Middle frontal gyrus (tissue), 1 donor: ENCODE measurements around the gene NR1H2.

Experiments used
- DNase-seq: peaks from one replicate; pipeline ENCODE4 v3.0.0-alpha.2; 2015; ENCODE audit warnings: low spot score; ENCODE audit errors: extremely low spot score

Gene NR1H2

DNA sequence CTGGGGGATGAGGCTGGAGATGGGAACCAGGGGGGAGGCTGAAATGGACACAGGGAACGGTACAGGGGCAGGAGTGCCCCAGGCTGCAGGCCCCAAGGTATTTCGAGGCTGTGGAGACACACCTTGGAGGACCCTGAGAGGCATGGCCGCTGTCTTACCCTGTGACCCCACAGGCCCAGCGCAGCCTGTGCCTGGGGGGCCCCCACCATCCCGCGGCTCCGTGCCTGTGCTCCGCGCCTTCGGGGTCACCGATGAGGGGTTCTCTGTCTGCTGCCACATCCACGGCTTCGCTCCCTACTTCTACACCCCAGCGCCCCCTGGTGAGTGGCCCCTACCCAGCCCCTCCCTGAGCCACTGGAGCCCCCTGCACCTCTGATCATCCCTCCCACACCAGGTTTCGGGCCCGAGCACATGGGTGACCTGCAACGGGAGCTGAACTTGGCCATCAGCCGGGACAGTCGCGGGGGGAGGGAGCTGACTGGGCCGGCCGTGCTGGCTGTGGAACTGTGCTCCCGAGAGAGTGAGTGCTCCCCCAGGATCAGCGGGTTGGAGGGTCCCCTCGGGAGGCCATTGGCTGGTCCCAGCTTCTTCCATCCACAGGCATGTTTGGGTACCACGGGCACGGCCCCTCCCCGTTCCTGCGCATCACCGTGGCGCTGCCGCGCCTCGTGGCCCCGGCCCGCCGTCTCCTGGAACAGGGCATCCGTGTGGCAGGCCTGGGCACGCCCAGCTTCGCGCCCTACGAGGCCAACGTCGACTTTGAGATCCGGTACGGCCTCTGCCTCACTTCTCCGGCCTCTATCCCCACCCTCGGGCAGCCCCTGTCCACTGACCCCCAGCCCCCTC is 25.6 kb downstream of the NR1H2 start:
- no peak for DNase-seq

DNA sequence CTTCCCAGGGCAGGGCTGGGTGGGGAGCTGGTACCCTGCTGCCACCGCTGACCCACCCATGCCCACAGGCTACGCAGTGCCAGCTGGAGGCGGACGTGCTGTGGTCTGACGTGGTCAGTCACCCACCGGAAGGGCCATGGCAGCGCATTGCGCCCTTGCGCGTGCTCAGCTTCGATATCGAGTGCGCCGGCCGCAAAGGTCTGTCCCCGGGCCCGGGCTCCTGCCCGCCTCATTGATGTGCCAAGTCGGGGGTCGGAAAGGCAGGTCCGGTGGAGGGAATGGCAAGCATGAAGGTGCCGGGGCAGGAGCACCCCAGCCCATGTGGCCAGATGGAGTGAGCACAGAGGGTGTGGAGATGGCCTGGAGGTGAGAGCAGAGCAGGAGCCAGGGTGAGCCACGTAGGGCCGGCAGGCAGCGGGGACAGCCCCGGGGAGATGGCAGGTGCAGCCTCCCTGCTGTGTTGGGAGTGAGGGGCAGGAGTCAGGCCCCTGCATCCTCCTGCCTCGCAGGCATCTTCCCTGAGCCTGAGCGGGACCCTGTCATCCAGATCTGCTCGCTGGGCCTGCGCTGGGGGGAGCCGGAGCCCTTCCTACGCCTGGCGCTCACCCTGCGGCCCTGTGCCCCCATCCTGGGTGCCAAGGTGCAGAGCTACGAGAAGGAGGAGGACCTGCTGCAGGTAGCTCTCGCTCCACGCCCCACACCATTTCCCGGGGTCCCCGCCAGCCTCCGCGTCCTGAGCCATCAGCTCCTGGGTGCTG is 26.5 kb downstream of the NR1H2 start:
- no peak for DNase-seq

DNA sequence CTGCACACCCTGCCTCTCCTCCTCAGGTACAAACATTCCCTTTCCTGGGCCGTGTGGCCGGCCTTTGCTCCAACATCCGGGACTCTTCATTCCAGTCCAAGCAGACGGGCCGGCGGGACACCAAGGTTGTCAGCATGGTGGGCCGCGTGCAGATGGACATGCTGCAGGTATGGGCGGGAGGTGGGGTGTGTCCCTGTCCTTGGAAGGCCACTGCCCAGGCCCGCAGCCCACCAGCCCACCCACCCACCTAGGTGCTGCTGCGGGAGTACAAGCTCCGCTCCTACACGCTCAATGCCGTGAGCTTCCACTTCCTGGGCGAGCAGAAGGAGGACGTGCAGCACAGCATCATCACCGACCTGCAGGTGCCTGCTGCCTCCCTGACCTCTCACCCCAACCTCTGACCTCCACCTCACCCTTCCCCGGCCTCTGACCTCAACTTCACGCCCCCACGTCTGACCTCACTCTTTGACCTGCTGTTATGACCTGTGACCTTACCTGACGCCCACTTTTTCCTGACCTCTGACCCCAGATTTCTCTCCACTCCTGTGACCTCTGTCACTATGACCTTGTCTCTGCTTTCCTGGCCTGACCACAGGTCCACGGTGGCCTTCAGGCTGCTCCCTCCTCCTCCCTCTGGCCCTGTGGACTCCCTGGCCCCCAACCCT is 30.0 kb downstream of the NR1H2 start:
- DNase-seq, result no peak

- no peak for DNase-seq
These were observed 30.6 kb downstream of the NR1H2 start for GRCh38 chr19:50406829-50407228.

DNA sequence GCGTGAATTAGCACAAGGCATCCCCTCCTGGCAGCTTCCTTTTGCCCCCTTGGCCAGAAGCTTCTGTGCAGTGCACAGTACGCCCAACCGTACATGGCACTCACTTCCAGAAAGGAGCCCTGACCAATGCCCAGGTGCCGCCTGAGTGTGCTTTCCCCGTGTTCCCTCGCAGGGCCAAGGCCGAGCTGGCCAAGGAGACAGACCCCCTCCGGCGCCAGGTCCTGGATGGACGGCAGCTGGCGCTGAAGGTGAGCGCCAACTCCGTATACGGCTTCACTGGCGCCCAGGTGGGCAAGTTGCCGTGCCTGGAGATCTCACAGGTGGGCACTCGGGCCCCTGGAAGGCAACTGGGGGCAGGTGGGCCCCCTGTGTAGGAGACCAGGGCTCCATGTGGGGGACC is 33.1 kb downstream of the NR1H2 start:
- DNase-seq, result no peak

DNA sequence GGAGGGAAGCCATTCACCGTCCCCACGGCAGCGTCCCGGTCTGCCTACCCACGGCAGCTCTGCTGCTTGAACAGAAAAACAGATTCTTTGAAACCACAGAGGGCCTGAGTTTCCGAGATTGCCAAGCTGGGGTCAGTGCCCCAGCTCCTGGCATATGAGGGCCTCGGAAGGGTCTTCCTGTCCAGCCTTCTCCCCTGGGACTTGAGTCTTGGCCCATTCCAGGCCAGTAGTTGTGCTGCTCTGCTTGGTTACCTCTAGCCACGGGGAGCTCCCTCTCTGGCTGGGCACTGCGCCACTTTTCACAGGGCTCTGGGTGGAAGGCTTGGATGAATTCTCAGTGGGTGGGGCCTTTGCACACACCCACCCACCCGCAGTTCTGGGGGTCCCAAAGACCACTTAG is 33.9 kb downstream of the NR1H2 start:
- no peak for DNase-seq

- no peak for DNase-seq
These were observed 36.2 kb downstream of the NR1H2 start for GRCh38 chr19:50412419-50412818.

DNA sequence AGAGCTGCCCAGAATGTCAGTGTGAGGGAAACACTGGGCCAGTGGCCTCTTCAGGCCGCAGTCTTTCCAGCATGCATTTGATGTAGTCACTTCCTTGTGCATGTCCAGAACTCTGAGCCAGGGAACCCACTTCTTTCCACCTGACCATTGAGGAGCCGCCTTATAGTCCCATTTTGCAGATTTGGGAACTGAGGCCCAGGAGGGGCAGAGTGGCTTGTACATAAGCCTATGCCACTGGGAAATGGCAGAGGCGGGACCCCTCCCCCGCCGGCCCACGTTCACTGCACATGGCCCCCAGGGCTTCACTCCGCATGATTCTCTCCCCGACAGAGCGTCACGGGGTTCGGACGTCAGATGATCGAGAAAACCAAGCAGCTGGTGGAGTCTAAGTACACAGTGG is 36.8 kb downstream of the NR1H2 start:
- DNase-seq, result no peak

DNA sequence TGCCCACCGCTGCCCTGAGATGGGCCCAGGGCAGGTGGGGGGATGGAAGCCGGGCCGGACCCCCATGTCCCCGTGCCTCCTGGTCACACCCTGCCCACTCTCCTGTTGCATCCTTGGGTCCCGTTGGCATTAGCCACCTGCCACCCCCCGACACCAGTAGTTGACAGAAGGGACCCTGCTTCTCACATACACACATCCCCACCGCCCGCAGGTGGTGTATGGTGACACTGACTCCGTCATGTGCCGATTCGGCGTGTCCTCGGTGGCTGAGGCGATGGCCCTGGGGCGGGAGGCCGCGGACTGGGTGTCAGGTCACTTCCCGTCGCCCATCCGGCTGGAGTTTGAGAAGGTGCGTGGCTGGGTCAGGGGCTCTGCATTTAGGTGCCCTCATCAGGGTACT is 37.3 kb downstream of the NR1H2 start:
- no peak for DNase-seq

GRCh38 chr19:50414864-50415660 is 38.8 kb downstream of the NR1H2 start:
- DNase-seq, result peak; percentile 5

- DNase-seq, result no peak
These were observed 39.4 kb downstream of the NR1H2 start for GRCh38 chr19:50415661-50416033.

GRCh38 chr19:50416034-50416977 is 40.0 kb downstream of the NR1H2 start:
- DNase-seq, result no peak

- DNase-seq, result no peak
These were observed 41.1 kb downstream of the NR1H2 start for GRCh38 chr19:50417111-50418081.

DNA sequence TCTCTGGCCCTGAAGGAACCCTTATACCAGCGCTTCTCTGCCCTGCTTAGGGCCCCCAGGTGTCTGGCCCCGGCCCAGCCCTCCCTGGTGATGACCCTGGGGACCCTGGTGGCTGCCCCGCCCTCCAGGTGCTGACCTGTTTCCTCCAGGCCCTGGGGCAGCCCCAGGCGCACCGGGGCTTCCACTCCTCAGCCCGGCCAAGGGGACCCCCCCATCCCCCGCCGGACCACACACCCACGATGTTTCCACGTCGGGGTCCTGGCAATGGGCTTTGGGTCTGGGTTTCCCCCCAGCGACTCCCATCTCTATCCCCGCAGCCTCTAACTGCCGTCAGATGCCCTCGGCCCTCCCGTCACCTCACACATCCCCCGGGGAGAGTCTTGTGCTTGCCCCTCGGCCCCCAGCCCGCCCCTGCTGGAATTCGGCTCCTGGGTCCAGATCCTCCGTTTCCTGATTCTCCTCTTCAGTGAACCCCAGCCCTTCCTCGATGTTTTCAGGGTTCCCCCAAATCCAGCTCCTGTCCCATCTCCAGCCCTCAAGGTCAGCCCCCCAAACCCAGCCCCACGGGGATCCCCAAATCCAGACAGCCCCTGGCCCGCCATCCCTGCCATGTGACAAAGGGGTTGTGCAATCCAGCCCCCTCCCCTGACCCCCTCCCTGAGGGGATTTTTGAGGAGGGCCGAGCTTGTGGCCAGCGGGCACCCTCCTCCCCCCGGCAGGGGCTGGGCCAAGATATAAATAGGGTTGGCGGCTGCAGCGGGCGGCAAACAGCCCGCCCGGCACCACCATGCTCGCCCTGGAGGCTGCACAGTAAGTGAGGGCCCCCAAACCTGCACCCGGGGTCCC is 42.1 kb downstream of the NR1H2 start, which contains the start of gene SPIB:
Gene SPIB (plus strand): TSS at position 763 of the 846 bp plus-strand sequence. CDS start 25 bp downstream, at position 788.
- DNase-seq, result no peak

GRCh38 chr19:50419022-50419579 is 42.8 kb downstream of the NR1H2 start:
- DNase-seq, result no peak

DNA sequence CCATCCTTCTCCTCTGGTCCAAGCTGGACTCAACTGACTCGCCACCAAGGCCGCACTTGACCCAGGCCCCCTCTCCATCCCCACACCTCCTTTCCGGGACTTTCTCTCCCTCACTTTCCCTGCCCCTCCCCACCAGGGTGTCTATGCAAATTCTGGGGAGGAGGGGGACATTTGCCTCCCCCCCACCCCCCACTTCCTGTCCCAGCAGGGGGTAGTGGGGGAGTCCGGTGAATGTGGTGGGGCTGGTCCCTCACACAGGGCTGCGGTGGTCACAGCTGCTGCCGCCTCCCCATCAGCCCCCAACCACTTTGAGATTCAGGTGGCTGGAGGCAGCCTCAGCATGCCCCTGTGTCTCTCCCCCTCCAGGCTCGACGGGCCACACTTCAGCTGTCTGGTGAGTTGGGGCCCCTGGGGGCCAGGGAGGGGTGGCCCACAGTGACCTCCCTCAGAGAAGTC is 43.4 kb downstream of the NR1H2 start:
- no peak for DNase-seq

- DNase-seq, result no peak
These were observed 43.9 kb downstream of the NR1H2 start for GRCh38 chr19:50420127-50420526.

GRCh38 chr19:50420808-50421207 is 44.6 kb downstream of the NR1H2 start:
- no peak for DNase-seq
